GM18951 (cell line): Measurements from ENCODE around the gene TNFSF10.

ENCODE experiments used
- POLR2A ChIP-seq: IDR thresholded peaks from 4 replicates; pipeline ENCODE4 v1.6.1; 2011; ENCODE audit warnings: mild to moderate bottlenecking; ENCODE audit not compliant: insufficient read length, insufficient read depth; ENCODE audit errors: extremely low read depth
- in situ Hi-C: fragments of 300-500 bp; cut with MboI; formaldehyde crosslinking; loops from one replicate; pipeline ENCODE4 v1.12.0; 2022; ENCODE audit warnings: low sequenced_read_pairs, mixed read lengths, inconsistent platforms; ENCODE audit not compliant: unreplicated experiment

Gene TNFSF10

GRCh38 chr3:172553526-172554252, 30.5 kb upstream of the TNFSF10 start:
- in situ Hi-C loops: no loop called here
- TF ChIP-seq POLR2A: no peak

DNA sequence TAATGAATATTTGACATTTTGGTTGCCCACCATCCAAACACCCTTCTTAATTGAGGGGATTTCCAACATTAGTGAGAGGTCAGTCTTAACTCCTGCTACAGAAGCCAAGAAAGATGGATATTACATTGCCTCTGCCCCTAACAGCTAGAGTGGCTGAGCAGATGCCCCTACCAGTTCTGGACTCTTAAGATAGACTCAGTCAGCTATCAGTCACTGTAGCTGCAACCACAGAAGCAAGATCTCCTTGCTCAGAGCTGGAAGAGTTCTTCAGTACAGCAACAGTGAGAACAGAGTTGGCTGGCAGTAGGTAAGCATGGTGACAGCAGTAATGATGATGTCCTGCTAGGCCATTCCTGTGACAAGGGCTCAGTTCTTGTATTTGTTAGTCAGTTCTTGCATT, 29.4 kb upstream of the TNFSF10 start:
- in situ Hi-C loops: no loop called here
- no peak for TF ChIP-seq POLR2A

GRCh38 chr3:172551874-172552273, 28.6 kb upstream of the TNFSF10 start:
- no peak for TF ChIP-seq POLR2A
- in situ Hi-C loops: no loop called here

GRCh38 chr3:172550347-172550943, 27.2 kb upstream of the TNFSF10 start:
- no peak for TF ChIP-seq POLR2A
- in situ Hi-C loops: no loop called here

- TF ChIP-seq POLR2A: no peak
Observed at GRCh38 chr3:172549144-172549543, 25.9 kb upstream of the TNFSF10 start.

DNA sequence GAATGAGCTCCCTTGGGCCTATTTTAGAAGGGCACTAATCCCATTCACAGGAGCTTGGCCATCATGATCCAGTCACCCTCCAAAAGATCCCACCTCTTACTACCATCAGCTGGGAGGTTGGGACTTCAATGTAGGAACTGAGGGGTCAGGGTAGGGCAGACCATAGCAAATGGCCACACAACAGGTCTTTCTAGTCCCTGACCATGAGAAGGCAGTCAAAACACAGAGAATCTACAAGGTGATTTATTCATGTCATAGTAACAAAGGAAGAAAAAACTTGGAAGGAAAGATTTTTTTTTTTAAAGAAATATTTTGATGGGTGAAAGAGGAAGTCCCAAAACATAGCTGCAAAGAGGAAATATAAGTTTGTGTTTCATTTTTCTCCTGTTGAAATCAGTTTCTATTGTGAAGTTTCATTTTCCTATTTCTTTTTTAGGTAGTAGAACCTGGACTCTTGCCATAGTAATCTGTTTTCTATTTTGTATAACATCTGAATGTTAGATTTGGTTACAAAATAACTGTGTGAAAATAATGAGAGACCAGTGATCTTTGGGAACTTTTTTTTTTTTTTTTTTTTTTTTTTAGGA, 23.5 kb upstream of the TNFSF10 start:
- in situ Hi-C loops: no loop called here
- TF ChIP-seq POLR2A: no peak

More at GRCh38 chr3:172549144-172549543, 25.9 kb upstream of the TNFSF10 start:
- in situ Hi-C loops: no loop called here

GRCh38 chr3:172546105-172546504, 22.9 kb upstream of the TNFSF10 start:
- in situ Hi-C loops: no loop called here
- TF ChIP-seq POLR2A: no peak

GRCh38 chr3:172544404-172544803, 21.2 kb upstream of the TNFSF10 start:
- in situ Hi-C loops: no loop called here
- TF ChIP-seq POLR2A: no peak

DNA sequence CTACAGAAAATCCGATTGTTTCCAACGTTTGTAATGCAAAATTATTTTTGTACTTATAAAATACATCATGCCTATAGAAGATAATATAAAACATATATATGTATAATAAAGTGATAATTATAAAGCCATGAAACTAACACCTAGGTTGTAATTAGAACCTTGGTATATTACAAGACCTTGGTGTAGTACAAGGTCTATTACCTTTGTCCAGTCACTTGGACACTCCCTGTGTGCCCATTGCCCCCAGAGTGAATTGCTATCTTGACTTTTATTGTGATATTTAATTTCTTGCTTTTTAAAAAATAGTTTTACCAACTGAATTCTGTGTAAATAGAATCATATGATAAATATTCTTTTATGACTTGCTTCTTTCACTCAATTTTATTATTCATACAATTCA, 20.7 kb upstream of the TNFSF10 start:
- no peak for TF ChIP-seq POLR2A
- in situ Hi-C loops: no loop called here

DNA sequence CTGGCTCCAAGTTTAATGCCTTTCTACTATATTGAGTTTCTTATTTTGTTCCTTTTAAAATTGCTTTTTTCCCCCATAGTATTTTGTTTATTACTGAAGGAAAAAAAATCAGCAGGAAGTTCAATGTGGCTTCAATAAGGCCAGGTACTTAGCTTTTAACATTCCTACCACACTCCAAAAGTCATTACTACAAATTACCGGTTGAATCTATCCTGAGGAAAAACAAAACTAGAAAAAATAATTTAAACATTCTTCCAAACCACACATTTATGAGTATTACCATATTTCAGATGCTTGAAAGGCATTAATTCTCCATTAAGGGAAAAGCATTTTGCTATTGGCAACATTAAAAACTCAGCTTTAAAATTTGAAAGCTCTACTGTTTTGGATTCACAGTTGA, 20.2 kb upstream of the TNFSF10 start:
- TF ChIP-seq POLR2A: no peak

DNA sequence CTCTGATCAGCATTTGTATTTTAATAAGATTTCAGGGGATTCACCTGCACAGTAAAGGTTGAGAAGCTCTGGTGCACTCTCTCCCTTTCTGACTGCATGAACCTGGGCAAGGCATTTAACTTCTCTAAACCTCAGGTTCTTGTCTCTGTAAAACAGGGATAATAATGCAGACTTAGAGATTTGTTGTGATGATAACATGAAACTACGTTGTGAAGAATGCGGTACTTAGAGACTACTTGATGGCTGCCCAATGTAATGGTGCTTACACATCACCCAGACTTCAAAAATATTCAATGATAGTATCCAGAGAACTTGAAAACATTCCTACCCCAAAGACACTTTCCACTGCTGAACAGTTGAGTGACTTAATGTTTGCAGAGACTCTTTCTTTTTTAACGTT, 19.8 kb upstream of the TNFSF10 start:
- in situ Hi-C loops: no loop called here
- TF ChIP-seq POLR2A: no peak

More for the DNA sequence above, 20.2 kb upstream of the TNFSF10 start:
- in situ Hi-C loops: no loop called here

GRCh38 chr3:172541945-172542488, 18.8 kb upstream of the TNFSF10 start:
- in situ Hi-C loops: no loop called here
- TF ChIP-seq POLR2A: no peak

- no peak for TF ChIP-seq POLR2A
- in situ Hi-C loops: no loop called here
Observed at GRCh38 chr3:172540049-172540448, 16.8 kb upstream of the TNFSF10 start.

DNA sequence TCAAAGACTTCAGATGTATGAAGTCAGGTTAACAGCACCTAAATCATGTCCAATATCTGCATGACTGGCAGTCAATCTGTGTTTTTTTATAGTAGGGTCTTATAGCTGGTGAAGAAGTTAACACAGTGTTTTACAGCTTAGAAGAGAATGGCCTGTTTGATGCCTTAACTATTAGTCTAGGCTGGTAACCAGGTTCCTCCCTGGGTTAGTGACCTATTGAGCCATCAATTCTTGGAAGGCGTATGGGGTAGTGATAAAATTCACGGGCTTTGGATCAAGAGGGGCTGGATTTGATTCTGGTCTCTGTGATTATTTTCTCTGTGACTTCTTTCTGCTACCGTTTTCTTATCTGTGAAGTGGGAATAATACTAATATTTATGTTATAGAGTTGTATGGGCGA, 16.0 kb upstream of the TNFSF10 start:
- no peak for TF ChIP-seq POLR2A
- in situ Hi-C loops: no loop called here
